ENCODE results near the gene OVAAL. TPM values are rescaled to one million over a fixed set of nuclear protein-coding genes. Genes with fewer than 3 reads are reported as not detected.

The OVAAL gene
- total RNA-seq, 4 donors from 2014 or later, result not detected

DNA sequence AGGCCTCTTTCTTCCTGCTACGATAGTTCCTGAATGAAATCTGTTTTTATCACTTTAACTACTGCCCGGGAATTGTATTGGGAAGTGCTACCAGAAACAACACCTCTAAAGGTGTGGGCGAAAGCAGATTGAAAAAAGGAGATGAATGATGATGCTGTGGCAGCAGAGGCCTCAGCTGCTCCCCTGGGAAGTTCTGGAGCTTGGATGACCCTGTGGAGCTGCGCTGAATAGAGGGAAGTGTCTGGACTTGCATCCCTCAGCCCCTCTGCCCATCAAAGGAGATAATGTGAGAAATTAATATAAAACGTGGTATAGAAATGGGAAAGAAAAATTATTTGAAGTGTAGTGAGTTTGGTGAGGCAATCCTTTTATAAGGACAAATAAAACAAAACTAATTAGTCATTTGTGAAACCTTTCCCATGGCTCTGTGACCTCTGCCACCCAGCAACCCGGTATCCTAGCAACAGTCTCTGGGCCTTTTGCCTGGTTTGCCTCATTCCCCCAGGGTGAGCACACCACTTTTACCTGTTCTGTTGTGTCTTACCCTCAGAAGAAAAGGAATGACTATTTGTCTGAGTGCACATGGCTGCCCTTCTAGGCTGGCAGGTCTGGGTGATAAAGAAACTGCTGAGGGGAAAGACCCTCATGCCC is 21.3 kb downstream of the OVAAL start:
- DNase-seq (ENCODE audit: low spot score) (no peak), ATAC-seq (ENCODE audit: low FRiP score) (no peak)
- TF ChIP-seq, protein P1, sequence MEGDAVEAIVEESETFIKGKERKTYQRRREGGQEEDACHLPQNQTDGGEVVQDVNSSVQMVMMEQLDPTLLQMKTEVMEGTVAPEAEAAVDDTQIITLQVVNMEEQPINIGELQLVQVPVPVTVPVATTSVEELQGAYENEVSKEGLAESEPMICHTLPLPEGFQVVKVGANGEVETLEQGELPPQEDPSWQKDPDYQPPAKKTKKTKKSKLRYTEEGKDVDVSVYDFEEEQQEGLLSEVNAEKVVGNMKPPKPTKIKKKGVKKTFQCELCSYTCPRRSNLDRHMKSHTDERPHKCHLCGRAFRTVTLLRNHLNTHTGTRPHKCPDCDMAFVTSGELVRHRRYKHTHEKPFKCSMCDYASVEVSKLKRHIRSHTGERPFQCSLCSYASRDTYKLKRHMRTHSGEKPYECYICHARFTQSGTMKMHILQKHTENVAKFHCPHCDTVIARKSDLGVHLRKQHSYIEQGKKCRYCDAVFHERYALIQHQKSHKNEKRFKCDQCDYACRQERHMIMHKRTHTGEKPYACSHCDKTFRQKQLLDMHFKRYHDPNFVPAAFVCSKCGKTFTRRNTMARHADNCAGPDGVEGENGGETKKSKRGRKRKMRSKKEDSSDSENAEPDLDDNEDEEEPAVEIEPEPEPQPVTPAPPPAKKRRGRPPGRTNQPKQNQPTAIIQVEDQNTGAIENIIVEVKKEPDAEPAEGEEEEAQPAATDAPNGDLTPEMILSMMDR (IDR thresholded peaks at IDR 0.05), result no peak

DNA sequence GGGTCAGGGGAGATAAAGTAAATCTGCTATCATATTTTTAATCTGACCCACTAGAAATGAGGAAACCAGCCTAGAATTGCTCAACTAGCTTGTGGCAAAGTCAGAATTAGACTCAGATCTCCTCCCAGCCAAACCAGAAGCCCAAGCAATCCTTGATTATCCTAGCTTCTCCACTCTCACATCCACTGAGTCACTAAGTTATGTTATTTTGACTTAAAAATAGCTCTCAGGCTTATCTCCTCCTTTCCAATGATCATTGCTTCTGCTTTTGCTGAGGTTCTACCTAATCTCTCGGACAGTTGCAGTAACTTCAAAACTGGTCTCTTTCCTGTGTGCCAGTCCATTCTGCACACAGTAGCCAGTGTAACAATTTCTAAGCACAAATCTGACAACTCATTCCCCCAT is 22.9 kb downstream of the OVAAL start:
- ATAC-seq (ENCODE audit: low FRiP score) (no peak), DNase-seq (ENCODE audit: low spot score) (no peak)
- TF ChIP-seq, protein P1 (IDR thresholded peaks at IDR 0.05), result no peak

DNA sequence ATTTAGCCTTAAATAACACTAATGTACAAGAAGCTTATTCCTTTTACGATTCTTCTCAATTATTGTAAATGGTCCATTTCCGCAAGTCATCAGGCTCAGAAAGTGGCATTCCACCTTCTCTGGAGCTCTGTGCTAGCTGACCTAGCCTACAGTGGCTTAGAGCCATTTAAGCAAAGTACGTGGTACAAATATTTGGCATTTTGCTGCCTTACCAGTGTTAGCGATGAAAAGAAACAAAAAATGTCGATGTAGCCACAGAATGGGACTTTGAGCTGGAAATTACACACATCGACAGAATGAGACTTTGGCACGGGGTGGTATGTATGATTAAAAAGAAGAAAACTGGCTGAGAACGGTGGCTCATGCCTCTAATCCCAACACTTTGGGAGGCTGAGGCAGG is 26.1 kb downstream of the OVAAL start:
- DNase-seq (ENCODE audit: low spot score), result no peak
- ATAC-seq (ENCODE audit: low FRiP score), result no peak
- TF ChIP-seq, protein P1 (IDR thresholded peaks at IDR 0.05), result no peak

DNA sequence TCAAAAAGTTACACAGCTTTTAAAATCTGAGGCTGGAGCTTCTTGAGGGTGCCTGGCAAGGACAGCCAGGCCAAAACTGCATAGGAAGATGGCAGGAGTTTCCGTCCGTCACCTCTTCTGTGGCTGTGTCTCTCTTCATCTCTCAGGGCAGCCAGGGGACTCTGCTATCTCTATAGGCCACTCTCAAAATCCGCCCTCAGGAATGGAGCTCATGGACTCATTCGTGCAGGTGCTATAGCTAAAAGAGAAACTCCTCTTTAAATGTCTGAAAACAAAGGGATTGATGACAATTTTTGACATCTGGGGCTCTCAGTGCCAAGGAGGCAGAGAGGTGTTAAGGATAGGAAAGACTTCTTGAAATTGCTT is 27.2 kb downstream of the OVAAL start:
- DNase-seq (ENCODE audit: low spot score) (no peak), ATAC-seq (ENCODE audit: low FRiP score) (no peak)
- TF ChIP-seq, protein P1 (IDR thresholded peaks at IDR 0.05), result no peak

DNA sequence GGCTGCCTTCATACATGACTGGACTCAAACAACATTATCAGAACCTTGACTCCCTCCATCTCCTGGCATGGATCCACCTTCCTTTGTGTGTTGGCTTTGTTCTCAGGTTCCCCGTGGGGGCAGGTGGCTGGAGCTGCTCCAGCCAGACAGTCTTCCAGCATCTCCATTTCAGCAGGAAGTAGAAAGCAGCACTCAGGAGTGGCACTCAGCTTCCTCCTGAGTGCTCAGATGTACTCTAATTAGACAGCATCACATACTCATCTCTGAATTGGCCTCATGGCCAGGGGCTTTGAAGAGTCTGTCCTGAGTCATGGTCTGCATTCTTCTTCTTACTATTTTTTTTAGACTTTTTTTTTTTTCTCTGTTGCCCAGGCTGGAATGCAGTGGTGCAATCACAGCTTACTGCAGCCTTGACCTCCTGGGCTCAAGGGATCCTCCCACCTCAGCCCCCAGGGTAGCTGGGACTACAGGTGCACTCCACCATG is 27.9 kb downstream of the OVAAL start:
- ATAC-seq (ENCODE audit: low FRiP score) (peak; percentile 70), DNase-seq (ENCODE audit: low spot score) (no peak)
- TF ChIP-seq, protein P1 (IDR thresholded peaks at IDR 0.05), result no peak

DNA sequence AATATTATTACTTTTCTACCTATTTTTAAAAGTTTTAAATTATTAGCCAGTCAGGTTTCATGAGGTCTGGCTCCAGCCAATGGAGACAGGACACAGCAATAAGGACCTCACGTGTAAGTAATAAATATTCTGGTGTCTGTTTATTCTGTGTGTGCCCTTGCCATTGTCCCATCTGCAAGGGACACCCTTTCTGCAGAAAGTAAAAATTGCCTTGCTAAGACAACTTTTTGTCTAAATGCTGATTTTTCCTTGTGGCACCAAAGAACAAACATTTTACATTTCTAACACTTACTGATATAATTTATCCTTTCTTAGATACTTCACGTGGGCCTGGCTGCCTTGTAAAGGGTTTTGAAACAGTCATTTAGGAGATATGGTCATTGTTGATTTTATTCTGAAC is 29.4 kb downstream of the OVAAL start:
- DNase-seq (ENCODE audit: low spot score) (no peak), ATAC-seq (ENCODE audit: low FRiP score) (no peak)
- TF ChIP-seq, protein P1 (IDR thresholded peaks at IDR 0.05), result no peak

DNA sequence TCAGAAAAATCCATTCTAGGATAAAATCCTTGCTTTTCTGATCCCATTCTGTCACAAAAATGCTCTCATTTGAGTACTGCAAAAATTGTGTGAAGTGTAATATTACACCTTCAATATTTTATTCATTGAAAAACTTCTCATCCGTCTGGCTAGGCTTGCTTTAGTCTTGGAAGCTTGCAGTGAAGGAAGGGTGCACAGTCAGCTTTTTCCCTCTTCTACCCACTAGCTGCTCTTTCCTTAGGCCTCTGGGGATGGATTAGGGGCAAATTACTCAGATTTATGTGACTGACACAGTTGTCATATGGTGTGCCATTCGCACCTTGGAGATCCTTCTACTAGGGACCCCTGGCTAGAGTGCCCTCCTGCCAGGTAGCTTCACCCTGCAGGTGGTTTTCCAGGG is 32.1 kb downstream of the OVAAL start:
- DNase-seq (ENCODE audit: low spot score) (no peak), ATAC-seq (ENCODE audit: low FRiP score) (no peak)
- TF ChIP-seq, protein P1 (IDR thresholded peaks at IDR 0.05), result no peak

Data from omental fat pad (tissue), 4 donors.